Naive thymus-derived CD8-positive, alpha-beta T cell (primary cell): ENCODE data around the gene KIF22. TPM values are rescaled to one million over a fixed set of nuclear protein-coding genes. Genes with fewer than 3 reads are reported as not detected.
A peak's percentile ranks its signal among the peaks of the same experiment; 100 is the strongest.
"Not testable (repeated sequence)": the region's sequence is repeated elsewhere in the genome, so short reads cannot be mapped to it uniquely, and the experiment has no call there.

Source experiments
- ATAC-seq, 2 donors: fragments of 150-1000 bp; cut with Tn5 transposase in 1 of 2; sonication (Bioruptor Pico), chemical (Tn5 transposase) in 1 of 2; 1 replicate in 1 of 2; 2 replicates in 1 of 2; pipeline ENCODE4 v1.10.0; 2021; ENCODE audit warnings: mild to moderate bottlenecking in 2 of 2, moderate library complexity in 2 of 2
- POLR2A ChIA-PET: fragments of 350-600 bp; sonication (Branson Sonifier 250); formaldehyde crosslinking; loops from one replicate; lab custom pipeline; 2021; ENCODE audit warnings: antibody characterized with exemption; lab: Charles Lee
- DNase-seq, 10 donors: peaks; one replicate each; pipeline versions ENCODE4 v3.0.0 to v3.0.0-alpha.2; 2020 to 2022
- H3K27ac Mint-ChIP-seq, 10 donors: one replicate each; pipeline ENCODE4 v1.8.0; 2020 to 2022; ENCODE audit warnings: mild to moderate bottlenecking in 10 of 10, mixed read lengths in 10 of 10, moderate library complexity in 4 of 10, inconsistent platforms in 1 of 10
- H3K27me3 Mint-ChIP-seq, 5 donors: one replicate each; pipeline ENCODE4 v1.8.0; 2021 to 2022; ENCODE audit warnings: mixed read lengths in 5 of 5
- H3K36me3 Mint-ChIP-seq, 3 donors: one replicate each; pipeline ENCODE4 v1.8.0; 2020 to 2022; ENCODE audit warnings: mixed read lengths in 3 of 3, mild to moderate bottlenecking in 2 of 3, inconsistent platforms in 1 of 3
- H3K4me1 Mint-ChIP-seq, 4 donors: one replicate each; pipeline ENCODE4 v1.8.0; 2021 to 2022; ENCODE audit warnings: mixed read lengths in 4 of 4
- H3K4me3 Mint-ChIP-seq, 10 donors: one replicate each; pipeline ENCODE4 v1.8.0; 2020 to 2022; ENCODE audit warnings: mild to moderate bottlenecking in 10 of 10, mixed read lengths in 10 of 10, moderate library complexity in 6 of 10, inconsistent platforms in 1 of 10
- H3K9me3 Mint-ChIP-seq, 9 donors: one replicate each; pipeline ENCODE4 v1.8.0; 2020 to 2022; ENCODE audit warnings: mixed read lengths in 9 of 9, mild to moderate bottlenecking in 3 of 9, inconsistent platforms in 1 of 9, moderate library complexity in 1 of 9
- polyA plus RNA-seq, 3 donors: library from polyadenylated mRNA; unstranded; fragments of 300-500 nt; fragmentation: Illumina TruSeq; gene quantifications; one replicate each; pipeline ENCODE4 v1.2.3, GENCODE V29; 2021
- total RNA-seq, 8 experiments: library from RNA in 2 of 8; stranded (reverse) in 2 of 8; gene quantifications; one replicate each; pipeline ENCODE4 v1.2.3 and lab custom pipeline; 2021 to 2026

The KIF22 gene
- total and polyA plus RNA-seq, 5 experiments from 2014 or later: 36.9 to 84.6 (median 45.4) TPM

GRCh38 chr16:29784901-29785500, 5.5 kb upstream of the KIF22 start:
- peaks cover 17 to 40% (median 32%) of the 10 kb centered on the region in 4 donors for H3K4me1 Mint-ChIP-seq
- no peaks in the 10 kb centered on the region for H3K27me3 Mint-ChIP-seq
- H3K4me3 Mint-ChIP-seq: peak overlapping the region; percentile 58 to 75 (median 72)
- peak; percentile 50 to 82 (median 64) for DNase-seq
- no peaks in the 10 kb centered on the region for H3K36me3 Mint-ChIP-seq
- POLR2A ChIA-PET: interaction anchor here (0.7 to 10.2 kb wide), 18 partner anchors 17 to 245 kb away, joined by 3 to 223 read pairs (median 4); partner anchors contain the start of genes C16orf54, MAZ and PAGR1
- H3K27ac Mint-ChIP-seq: peak overlapping the region; percentile 54 to 92 (median 82)
- peak; percentile 89 to 93 for ATAC-seq
- H3K9me3 Mint-ChIP-seq: no peaks in the 10 kb centered on the region

GRCh38 chr16:29787155-29787554, 3.4 kb upstream of the KIF22 start:
- Mint-ChIP-seq H3K4me1 (peaks cover 22 to 48% (median 45%) of the 10 kb centered on the region in 4 donors), H3K27ac (peak overlapping the region in 2 of 10 donors; percentile 10 to 59)
- H3K27me3 Mint-ChIP-seq, H3K9me3 Mint-ChIP-seq, H3K36me3 Mint-ChIP-seq, DNase-seq, H3K4me3 Mint-ChIP-seq, ATAC-seq: not testable (repeated sequence)
- POLR2A ChIA-PET: interaction anchor here (0.9 to 10.6 kb wide), 7 partner anchors 17 to 51 kb away, joined by 3 to 240 read pairs (median 18); partner anchors contain the start of genes C16orf54, MAZ and MVP

GRCh38 chr16:29789775-29790182, 772 bp upstream of the KIF22 start:
- H3K9me3 Mint-ChIP-seq: no peaks in the 10 kb centered on the region
- peaks cover 0 to 3% (median 2%) of the 10 kb centered on the region in 3 donors for H3K36me3 Mint-ChIP-seq
- H3K27ac Mint-ChIP-seq: peak overlapping the region; percentile 98 to 99 (median 99)
- DNase-seq (no peak), ATAC-seq (no peak)
- H3K4me1 Mint-ChIP-seq: peaks cover 27 to 59% (median 54%) of the 10 kb centered on the region in 4 donors
- POLR2A ChIA-PET: interaction anchor here (0.5 to 10.6 kb wide), 37 partner anchors 9 to 396 kb away, joined by 3 to 240 read pairs (median 5); partner anchors contain the start of genes ALDOA, C16orf54, CDIPT and INO80E
- H3K4me3 Mint-ChIP-seq: peak overlapping the region; percentile 95 to 99 (median 98)
- no peaks in the 10 kb centered on the region for H3K27me3 Mint-ChIP-seq

- POLR2A ChIA-PET: interaction anchor here (0.9 to 10.6 kb wide), 30 partner anchors 11 to 395 kb away, joined by 3 to 240 read pairs (median 6); partner anchors contain the start of genes ALDOA, C16orf54, CDIPT and INO80E
- Mint-ChIP-seq H3K4me3 (peak overlapping the region; percentile 95 to 99 (median 98)), H3K27me3 (no peaks in the 10 kb centered on the region), H3K36me3 (peaks cover 0 to 8% (median 3%) of the 10 kb centered on the region in 3 donors), H3K27ac (peak overlapping the region; percentile 98 to 99 (median 99)), H3K9me3 (no peaks in the 10 kb centered on the region), H3K4me1 (peaks cover 20 to 54% (median 48%) of the 10 kb centered on the region in 4 donors)
- ATAC-seq (peak; percentile 2 to 9), DNase-seq (no peak)
Measured at GRCh38 chr16:29790949-29791844, 646 bp downstream of the KIF22 start.

- H3K27me3 Mint-ChIP-seq: no peaks in the 10 kb centered on the region
- peak overlapping the region; percentile 95 to 99 (median 98) for H3K4me3 Mint-ChIP-seq
- H3K4me1 Mint-ChIP-seq: peaks cover 20 to 54% (median 48%) of the 10 kb centered on the region in 4 donors
- H3K36me3 Mint-ChIP-seq: peaks cover 0 to 16% (median 3%) of the 10 kb centered on the region in 3 donors
- POLR2A ChIA-PET: interaction anchor here (0.6 to 10.6 kb wide), 9 partner anchors 12 to 91 kb away, joined by 3 to 240 read pairs (median 29); partner anchors contain the start of genes C16orf54, MAZ, PAGR1 and PRRT2
- peak overlapping the region in 9 of 10 donors; percentile 98 to 99 (median 99) for H3K27ac Mint-ChIP-seq
- no peaks in the 10 kb centered on the region for H3K9me3 Mint-ChIP-seq
- DNase-seq: no peak
- ATAC-seq: no peak
Measured at GRCh38 chr16:29791845-29792807, 1.6 kb downstream of the KIF22 start.

GRCh38 chr16:29793153-29793552, 2.6 kb downstream of the KIF22 start:
- peak overlapping the region in 3 of 10 donors; percentile 24 to 56 (median 39) for H3K27ac Mint-ChIP-seq
- H3K27me3 Mint-ChIP-seq, H3K9me3 Mint-ChIP-seq, ATAC-seq, DNase-seq: not testable (repeated sequence)
- peaks cover 5 to 24% (median 8%) of the 10 kb centered on the region in 3 donors for H3K36me3 Mint-ChIP-seq
- POLR2A ChIA-PET: interaction anchor here (1.5 to 10.6 kb wide), 3 partner anchors 11 to 92 kb away, joined by 3 to 240 read pairs (median 98); partner anchors contain the start of gene MAZ
- peaks cover 22 to 53% (median 48%) of the 10 kb centered on the region in 4 donors for H3K4me1 Mint-ChIP-seq
- peak overlapping the region in 1 of 10 donors; percentile 97 for H3K4me3 Mint-ChIP-seq

GRCh38 chr16:29794231-29794710, 3.7 kb downstream of the KIF22 start:
- Mint-ChIP-seq H3K4me3 (peak overlapping the region in 1 of 10 donors; percentile 15), H3K4me1 (peaks cover 22 to 49% (median 46%) of the 10 kb centered on the region in 4 donors), H3K9me3 (no peaks in the 10 kb centered on the region), H3K27ac (peak overlapping the region in 2 of 10 donors; percentile 12 to 37), H3K27me3 (no peaks in the 10 kb centered on the region), H3K36me3 (peaks cover 7 to 35% (median 15%) of the 10 kb centered on the region in 3 donors)
- ATAC-seq (no peak), DNase-seq (no peak)
- POLR2A ChIA-PET: interaction anchor here (0.6 to 10.6 kb wide), 2 partner anchors 10 to 224 kb away, joined by 3 to 240 read pairs; partner anchors contain the start of gene MAZ

GRCh38 chr16:29802416-29802935, 11.9 kb downstream of the KIF22 start:
- Mint-ChIP-seq H3K27me3 (peaks cover 0 to 1% (median 0%) of the 10 kb centered on the region in 5 donors), H3K36me3 (peaks cover 7 to 42% (median 16%) of the 10 kb centered on the region in 3 donors), H3K4me3 (peak overlapping the region in 4 of 10 donors; percentile 14 to 40 (median 32)), H3K27ac (peak overlapping the region in 9 of 10 donors; percentile 21 to 99 (median 78)), H3K9me3 (no peaks in the 10 kb centered on the region), H3K4me1 (peaks cover 13 to 22% (median 18%) of the 10 kb centered on the region in 4 donors)
- ATAC-seq (no peak), DNase-seq (no peak)
- POLR2A ChIA-PET: interaction anchor here (0.9 to 11.2 kb wide), 8 partner anchors 10 to 101 kb away, joined by 4 to 240 read pairs (median 18); partner anchors contain the start of genes C16orf54, KIF22 and PAGR1

GRCh38 chr16:29804020-29804419, 13.5 kb downstream of the KIF22 start:
- DNase-seq (no peak), ATAC-seq (no peak)
- Mint-ChIP-seq H3K4me1 (peaks cover 18 to 38% (median 31%) of the 10 kb centered on the region in 4 donors), H3K27ac (peak overlapping the region; percentile 98 to 100 (median 100)), H3K4me3 (peak overlapping the region; percentile 87 to 100 (median 99)), H3K36me3 (peaks cover 0 to 38% (median 8%) of the 10 kb centered on the region in 3 donors), H3K9me3 (no peaks in the 10 kb centered on the region), H3K27me3 (peaks cover 0 to 1% (median 0%) of the 10 kb centered on the region in 5 donors)
- POLR2A ChIA-PET: interaction anchor here (0.6 to 11.2 kb wide), 18 partner anchors 9 to 730 kb away, joined by 3 to 240 read pairs (median 9); partner anchors contain the start of genes C16orf54, KIF22, MVP and PAGR1

- peak overlapping the region; percentile 98 to 100 (median 100) for H3K27ac Mint-ChIP-seq
- POLR2A ChIA-PET: interaction anchor here (0.7 to 11.2 kb wide), 20 partner anchors 9 to 729 kb away, joined by 3 to 240 read pairs (median 8); partner anchors contain the start of genes C16orf54, INO80E, KIF22 and MVP
- peak overlapping the region; percentile 87 to 100 (median 99) for H3K4me3 Mint-ChIP-seq
- DNase-seq (peak in 1 of 10 donors; percentile 61), ATAC-seq (peak; percentile 7 to 13)
- H3K36me3 Mint-ChIP-seq: peaks cover 0 to 32% (median 8%) of the 10 kb centered on the region in 3 donors
- peaks cover 18 to 41% (median 34%) of the 10 kb centered on the region in 4 donors for H3K4me1 Mint-ChIP-seq
- peaks cover 0 to 1% (median 0%) of the 10 kb centered on the region in 5 donors for H3K27me3 Mint-ChIP-seq
- no peaks in the 10 kb centered on the region for H3K9me3 Mint-ChIP-seq
Measured at GRCh38 chr16:29804455-29805231, 14.1 kb downstream of the KIF22 start.
